ENCODE data around the gene FAAP20. TPM values are rescaled to one million over a fixed set of nuclear protein-coding genes. Genes with fewer than 3 reads are reported as not detected.

Gene FAAP20
- total RNA-seq, 2 experiments from 2014 or later: 69.7 to 74.4 TPM

DNA sequence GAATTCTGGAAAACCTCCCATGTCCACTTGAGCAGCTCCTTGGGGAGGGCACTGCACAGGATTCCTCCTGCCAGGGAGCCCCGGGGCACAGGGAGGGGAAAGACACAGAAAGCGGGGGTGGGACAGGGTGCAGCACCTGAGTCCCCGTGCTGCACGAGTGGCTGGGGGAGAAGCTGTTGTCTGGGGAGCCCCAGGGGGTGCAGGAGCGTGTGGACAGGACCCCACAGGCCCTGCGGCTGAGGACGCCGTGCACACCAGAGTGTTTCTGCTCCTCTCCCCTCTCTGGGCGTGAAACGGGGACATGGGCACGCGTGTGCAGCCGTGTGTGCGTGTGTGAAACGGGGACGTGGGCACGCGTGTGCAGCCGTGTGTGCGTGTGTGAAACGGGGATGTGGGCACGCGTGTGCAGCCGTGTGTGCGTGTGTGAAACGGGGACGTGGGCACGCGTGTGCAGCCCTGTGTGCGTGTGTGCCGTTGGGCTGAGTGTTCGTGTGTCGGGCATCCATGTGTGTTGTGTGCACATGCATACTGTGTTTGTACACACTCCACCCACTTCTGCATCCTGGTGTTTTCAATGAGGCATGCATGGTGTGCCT is 21.9 kb downstream of the FAAP20 start:
- H3K27me3 Mint-ChIP-seq (ENCODE audit: low read depth): no peaks in the 10 kb centered on the region
- H3K4me1 Mint-ChIP-seq (ENCODE audit: low read depth): no peaks in the 10 kb centered on the region
- H3K27ac Mint-ChIP-seq: no peak overlapping the region
- POLR2A ChIA-PET: no interaction called here
- DNase-seq (no peak), ATAC-seq (no peak)
- CTCF ChIA-PET: interaction anchor here (1.0 to 4.0 kb wide), 6 partner anchors 10 to 40 kb away, joined by 3 to 42 read pairs (median 18); partner anchors contain the start of gene FAAP20
- no peak overlapping the region for H3K4me3 Mint-ChIP-seq
- H3K36me3 Mint-ChIP-seq (ENCODE audit: low read depth): no peaks in the 10 kb centered on the region
- H3K9me3 Mint-ChIP-seq (ENCODE audit: insufficient read depth): no peaks in the 10 kb centered on the region

DNA sequence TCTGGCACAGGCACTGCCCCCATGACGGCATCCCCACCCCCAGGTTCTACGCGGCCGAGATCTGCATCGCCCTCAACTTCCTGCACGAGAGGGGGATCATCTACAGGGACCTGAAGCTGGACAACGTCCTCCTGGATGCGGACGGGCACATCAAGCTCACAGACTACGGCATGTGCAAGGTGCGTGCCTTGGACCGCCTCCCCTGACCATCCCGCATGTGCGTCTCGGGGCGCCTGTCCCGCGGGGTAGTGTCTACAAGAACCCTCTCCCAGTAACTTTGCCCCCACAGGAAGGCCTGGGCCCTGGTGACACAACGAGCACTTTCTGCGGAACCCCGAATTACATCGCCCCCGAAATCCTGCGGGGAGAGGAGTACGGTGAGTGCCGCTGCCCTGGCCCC is 22.6 kb downstream of the FAAP20 start:
- DNase-seq (no peak), ATAC-seq (no peak)
- no peak overlapping the region for H3K27ac Mint-ChIP-seq
- ChIA-PET CTCF (interaction anchor here (1.4 kb wide), 1 partner anchor 23 kb away, joined by 3 read pairs; the partner anchor contains the start of gene FAAP20), POLR2A (interaction anchor here (0.6 kb wide), 1 partner anchor 1584 kb away, joined by 3 read pairs; no protein-coding TSS in a partner anchor)
- no peaks in the 10 kb centered on the region for H3K27me3 Mint-ChIP-seq (ENCODE audit: low read depth)
- H3K36me3 Mint-ChIP-seq (ENCODE audit: low read depth): no peaks in the 10 kb centered on the region
- H3K9me3 Mint-ChIP-seq (ENCODE audit: insufficient read depth): no peaks in the 10 kb centered on the region
- H3K4me3 Mint-ChIP-seq: no peak overlapping the region
- H3K4me1 Mint-ChIP-seq (ENCODE audit: low read depth): no peaks in the 10 kb centered on the region

DNA sequence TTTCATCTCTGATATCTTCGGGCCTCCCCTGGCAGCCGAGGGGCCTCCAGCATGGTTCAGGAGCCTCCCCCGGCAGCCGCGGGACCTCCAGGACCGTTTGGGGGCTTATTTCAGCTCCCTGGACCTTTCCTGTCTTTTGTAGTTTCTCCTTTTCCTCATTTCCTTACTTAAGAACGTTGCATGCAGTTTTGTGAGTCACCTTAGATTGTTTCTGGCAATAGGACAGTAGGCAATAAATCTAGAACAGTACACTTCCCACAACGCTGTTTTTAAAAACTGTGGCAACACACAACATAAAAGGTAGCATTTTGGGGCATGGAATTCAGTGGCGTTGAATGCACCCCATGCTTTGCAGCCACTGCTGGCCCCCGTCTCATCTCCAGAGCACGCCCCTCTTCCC is 24.4 kb downstream of the FAAP20 start:
- POLR2A ChIA-PET: no interaction called here

DNA sequence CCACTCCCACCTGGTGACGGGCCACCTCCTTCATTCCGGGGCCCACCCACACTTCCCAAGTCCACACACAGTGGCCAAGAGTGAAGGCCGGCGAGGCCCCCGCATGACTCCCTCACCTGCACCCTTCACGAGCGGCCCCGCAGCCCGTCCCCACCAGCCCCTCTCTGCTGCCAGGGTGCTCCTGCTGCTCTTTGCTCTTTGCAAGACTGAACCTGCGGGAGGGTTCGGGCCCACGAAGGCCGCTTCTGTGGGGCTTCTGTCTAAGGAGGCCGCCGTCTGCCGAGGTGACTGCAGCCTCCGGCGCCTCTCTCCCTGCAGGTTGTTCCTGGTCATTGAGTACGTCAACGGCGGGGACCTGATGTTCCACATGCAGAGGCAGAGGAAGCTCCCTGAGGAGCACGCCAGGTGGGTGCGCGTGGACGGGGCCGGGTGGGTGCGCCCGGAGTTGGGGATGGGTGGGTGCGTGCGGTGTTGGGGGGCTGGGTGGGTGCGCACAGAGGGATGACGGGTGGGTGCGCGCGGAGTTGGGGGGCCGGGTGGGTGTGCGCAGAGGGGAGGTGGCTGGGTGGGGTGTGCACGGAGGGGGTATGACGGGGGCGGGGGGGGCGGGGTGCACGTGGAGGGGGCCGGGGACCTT is 25.3 kb downstream of the FAAP20 start:
- H3K36me3 Mint-ChIP-seq (ENCODE audit: low read depth): no peaks in the 10 kb centered on the region
- POLR2A ChIA-PET: no interaction called here
- H3K4me1 Mint-ChIP-seq (ENCODE audit: low read depth): no peaks in the 10 kb centered on the region
- no peak for DNase-seq
- no peaks in the 10 kb centered on the region for H3K9me3 Mint-ChIP-seq (ENCODE audit: insufficient read depth)
- no peaks in the 10 kb centered on the region for H3K27me3 Mint-ChIP-seq (ENCODE audit: low read depth)
- ATAC-seq: no peak
- no peak overlapping the region for H3K4me3 Mint-ChIP-seq
- CTCF ChIA-PET: no interaction called here
- no peak overlapping the region for H3K27ac Mint-ChIP-seq

More for the DNA sequence above, 24.4 kb downstream of the FAAP20 start:
- H3K27ac Mint-ChIP-seq: no peak overlapping the region
- H3K4me3 Mint-ChIP-seq: no peak overlapping the region
- ATAC-seq: no peak
- CTCF ChIA-PET: no interaction called here
- no peaks in the 10 kb centered on the region for H3K36me3 Mint-ChIP-seq (ENCODE audit: low read depth)
- H3K4me1 Mint-ChIP-seq (ENCODE audit: low read depth): no peaks in the 10 kb centered on the region
- H3K27me3 Mint-ChIP-seq (ENCODE audit: low read depth): no peaks in the 10 kb centered on the region
- H3K9me3 Mint-ChIP-seq (ENCODE audit: insufficient read depth): no peaks in the 10 kb centered on the region
- DNase-seq: no peak

DNA sequence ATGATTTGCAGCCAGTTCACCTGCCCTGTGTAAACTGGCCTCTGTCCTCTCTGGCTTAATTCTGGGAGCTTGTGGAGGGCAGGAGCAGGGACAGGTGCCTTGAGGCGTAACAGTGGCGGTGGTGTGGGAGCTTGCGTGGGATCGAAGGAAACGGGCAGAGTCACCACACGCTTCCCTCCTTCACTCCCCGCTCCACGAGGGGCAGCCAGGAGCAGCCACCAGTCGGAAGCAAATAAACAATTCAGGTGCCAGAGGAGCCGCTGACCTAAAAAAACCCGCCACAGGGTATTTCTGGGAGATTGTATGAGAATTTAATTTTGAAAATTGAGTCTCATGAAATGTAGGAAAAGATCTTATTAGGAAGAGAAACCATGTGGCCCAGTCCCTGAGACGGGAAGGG is 26.0 kb downstream of the FAAP20 start:
- Mint-ChIP-seq H3K27me3 (ENCODE audit: low read depth) (no peaks in the 10 kb centered on the region), H3K27ac (no peak overlapping the region), H3K4me3 (no peak overlapping the region), H3K9me3 (ENCODE audit: insufficient read depth) (no peaks in the 10 kb centered on the region), H3K36me3 (ENCODE audit: low read depth) (no peaks in the 10 kb centered on the region), H3K4me1 (ENCODE audit: low read depth) (no peaks in the 10 kb centered on the region)
- CTCF ChIA-PET: no interaction called here
- POLR2A ChIA-PET: no interaction called here
- DNase-seq (no peak), ATAC-seq (no peak)

DNA sequence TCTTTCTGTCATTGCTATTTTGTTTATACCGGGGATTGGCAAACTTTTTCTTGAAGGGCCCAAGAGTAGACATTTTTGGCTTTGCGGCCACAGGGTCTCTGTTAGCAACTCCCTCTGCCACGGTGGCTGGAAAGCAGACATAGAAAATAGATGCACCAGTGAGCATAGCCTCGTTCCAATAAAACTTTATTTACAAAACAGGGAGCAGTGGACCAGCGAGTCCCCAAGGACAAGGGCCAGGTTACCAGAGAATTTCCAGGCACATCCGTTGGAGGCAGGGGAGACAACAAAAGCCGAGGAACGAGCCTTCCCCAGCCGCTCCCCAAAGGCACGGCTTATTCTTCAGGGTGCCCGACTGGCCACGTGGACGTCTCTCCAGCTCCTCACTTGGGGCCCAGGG is 26.5 kb downstream of the FAAP20 start:
- Mint-ChIP-seq H3K9me3 (ENCODE audit: insufficient read depth) (no peaks in the 10 kb centered on the region), H3K27ac (no peak overlapping the region), H3K36me3 (ENCODE audit: low read depth) (no peaks in the 10 kb centered on the region), H3K27me3 (ENCODE audit: low read depth) (no peaks in the 10 kb centered on the region), H3K4me1 (ENCODE audit: low read depth) (peaks cover 3% of the 10 kb centered on the region), H3K4me3 (no peak overlapping the region)
- ATAC-seq (no peak), DNase-seq (no peak)
- ChIA-PET CTCF (no interaction called here), POLR2A (no interaction called here)

DNA sequence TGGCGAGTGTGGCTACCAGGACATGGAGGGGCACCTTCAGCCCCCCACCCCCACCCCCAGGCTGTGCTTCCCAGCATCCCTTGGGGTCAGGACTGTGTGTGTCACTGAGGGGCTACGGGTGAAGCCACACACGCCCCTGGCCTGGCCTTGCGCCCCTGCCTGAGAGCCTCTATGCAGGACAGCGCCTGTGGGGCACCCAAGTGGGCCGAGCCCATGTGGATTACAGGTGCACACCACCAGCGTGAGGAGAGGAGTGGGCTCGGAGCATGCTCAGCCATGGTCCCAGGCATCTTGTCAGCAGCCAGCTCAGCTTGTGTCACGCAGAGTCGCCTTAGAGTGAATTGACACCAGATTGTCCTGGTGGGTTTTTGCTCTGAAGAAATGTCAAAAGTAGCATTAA is 27.9 kb downstream of the FAAP20 start:
- Mint-ChIP-seq H3K36me3 (ENCODE audit: low read depth) (peaks cover 3% of the 10 kb centered on the region), H3K9me3 (ENCODE audit: insufficient read depth) (no peaks in the 10 kb centered on the region), H3K4me3 (no peak overlapping the region), H3K27me3 (ENCODE audit: low read depth) (no peaks in the 10 kb centered on the region), H3K27ac (no peak overlapping the region), H3K4me1 (ENCODE audit: low read depth) (peaks cover 9% of the 10 kb centered on the region)
- ATAC-seq (no peak), DNase-seq (no peak)
- CTCF ChIA-PET: no interaction called here
- POLR2A ChIA-PET: interaction anchor here (0.9 kb wide), 1 partner anchor 697 kb away, joined by 3 read pairs; no protein-coding TSS in a partner anchor

DNA sequence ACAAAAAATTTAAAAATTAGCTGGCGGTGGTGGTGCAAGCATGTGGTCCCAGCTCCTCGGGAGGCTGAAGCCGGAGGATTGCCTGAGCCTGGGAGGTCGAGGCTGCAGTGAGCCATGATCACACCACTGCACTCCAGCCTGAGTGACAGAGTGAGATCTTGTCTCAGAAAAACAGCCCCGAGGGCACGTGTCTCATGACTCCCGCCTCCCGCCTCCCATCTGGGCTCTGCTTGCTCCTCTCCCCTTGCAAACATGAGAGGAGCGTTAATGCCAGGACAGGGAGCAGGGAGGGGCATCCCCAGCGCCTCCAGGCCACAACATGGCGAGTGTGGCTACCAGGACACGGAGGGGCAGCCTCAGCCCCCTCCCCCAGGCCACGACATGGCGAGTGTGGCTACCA is 28.3 kb downstream of the FAAP20 start:
- ATAC-seq (no peak), DNase-seq (no peak)
- Mint-ChIP-seq H3K4me3 (no peak overlapping the region), H3K9me3 (ENCODE audit: insufficient read depth) (no peaks in the 10 kb centered on the region), H3K4me1 (ENCODE audit: low read depth) (peaks cover 9% of the 10 kb centered on the region), H3K36me3 (ENCODE audit: low read depth) (peaks cover 3% of the 10 kb centered on the region), H3K27me3 (ENCODE audit: low read depth) (no peaks in the 10 kb centered on the region), H3K27ac (no peak overlapping the region)
- ChIA-PET CTCF (no interaction called here), POLR2A (no interaction called here)

DNA sequence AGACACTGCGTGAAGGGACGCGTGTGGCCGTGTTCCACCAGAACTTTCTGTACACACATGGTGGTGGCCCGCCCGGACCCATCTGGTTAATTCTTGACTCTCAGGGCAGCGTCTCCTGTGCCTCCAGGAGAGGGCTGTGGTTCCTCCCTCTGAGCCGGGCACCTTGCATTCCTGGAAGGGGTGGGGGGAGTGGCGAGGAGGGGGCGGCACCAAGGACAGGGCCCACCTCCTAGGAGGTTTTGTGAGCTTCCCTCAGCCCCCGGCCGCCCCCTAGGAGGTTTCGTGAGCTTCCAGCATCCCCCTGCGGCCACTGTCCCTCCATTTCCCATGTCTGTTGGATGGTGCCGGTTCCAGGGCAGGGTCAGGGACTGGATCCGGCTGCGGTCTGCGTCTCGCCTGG is 28.9 kb downstream of the FAAP20 start:
- Mint-ChIP-seq H3K27me3 (ENCODE audit: low read depth) (no peaks in the 10 kb centered on the region), H3K9me3 (ENCODE audit: insufficient read depth) (no peaks in the 10 kb centered on the region), H3K4me3 (no peak overlapping the region), H3K36me3 (ENCODE audit: low read depth) (peaks cover 3% of the 10 kb centered on the region), H3K4me1 (ENCODE audit: low read depth) (peaks cover 9% of the 10 kb centered on the region), H3K27ac (no peak overlapping the region)
- no peak for ATAC-seq
- POLR2A ChIA-PET: no interaction called here
- DNase-seq: no peak
- CTCF ChIA-PET: no interaction called here

DNA sequence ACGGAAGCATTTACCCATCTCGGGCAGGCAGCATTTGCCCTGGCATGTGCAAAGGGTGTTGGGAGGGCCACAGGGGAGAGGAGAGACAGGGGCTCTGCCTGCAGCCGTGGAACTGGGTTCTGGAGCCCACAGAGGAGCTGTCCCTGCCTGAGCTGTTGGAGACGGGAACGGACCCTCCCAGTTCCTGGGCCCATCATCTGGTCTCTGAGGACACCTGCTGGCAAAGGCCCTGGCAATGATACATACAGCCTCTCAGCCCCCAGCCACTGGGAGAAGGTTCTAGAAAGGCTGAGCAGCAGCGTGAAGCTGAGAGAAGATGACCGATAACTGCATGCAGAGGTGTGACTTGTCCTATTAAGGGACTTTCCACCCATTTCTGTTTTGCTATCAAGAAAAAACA is 31.4 kb downstream of the FAAP20 start:
- peaks cover 9% of the 10 kb centered on the region for H3K4me1 Mint-ChIP-seq (ENCODE audit: low read depth)
- ATAC-seq (no peak), DNase-seq (peak; percentile 29)
- ChIA-PET POLR2A (no interaction called here), CTCF (interaction anchor here (0.8 to 3.1 kb wide), 6 partner anchors 10 to 52 kb away, joined by 3 to 17 read pairs (median 4); partner anchors contain the start of gene FAAP20)
- H3K4me3 Mint-ChIP-seq: no peak overlapping the region
- peaks cover 3% of the 10 kb centered on the region for H3K36me3 Mint-ChIP-seq (ENCODE audit: low read depth)
- peak overlapping the region; percentile 73 for H3K27ac Mint-ChIP-seq
- H3K9me3 Mint-ChIP-seq (ENCODE audit: insufficient read depth): no peaks in the 10 kb centered on the region
- no peaks in the 10 kb centered on the region for H3K27me3 Mint-ChIP-seq (ENCODE audit: low read depth)

DNA sequence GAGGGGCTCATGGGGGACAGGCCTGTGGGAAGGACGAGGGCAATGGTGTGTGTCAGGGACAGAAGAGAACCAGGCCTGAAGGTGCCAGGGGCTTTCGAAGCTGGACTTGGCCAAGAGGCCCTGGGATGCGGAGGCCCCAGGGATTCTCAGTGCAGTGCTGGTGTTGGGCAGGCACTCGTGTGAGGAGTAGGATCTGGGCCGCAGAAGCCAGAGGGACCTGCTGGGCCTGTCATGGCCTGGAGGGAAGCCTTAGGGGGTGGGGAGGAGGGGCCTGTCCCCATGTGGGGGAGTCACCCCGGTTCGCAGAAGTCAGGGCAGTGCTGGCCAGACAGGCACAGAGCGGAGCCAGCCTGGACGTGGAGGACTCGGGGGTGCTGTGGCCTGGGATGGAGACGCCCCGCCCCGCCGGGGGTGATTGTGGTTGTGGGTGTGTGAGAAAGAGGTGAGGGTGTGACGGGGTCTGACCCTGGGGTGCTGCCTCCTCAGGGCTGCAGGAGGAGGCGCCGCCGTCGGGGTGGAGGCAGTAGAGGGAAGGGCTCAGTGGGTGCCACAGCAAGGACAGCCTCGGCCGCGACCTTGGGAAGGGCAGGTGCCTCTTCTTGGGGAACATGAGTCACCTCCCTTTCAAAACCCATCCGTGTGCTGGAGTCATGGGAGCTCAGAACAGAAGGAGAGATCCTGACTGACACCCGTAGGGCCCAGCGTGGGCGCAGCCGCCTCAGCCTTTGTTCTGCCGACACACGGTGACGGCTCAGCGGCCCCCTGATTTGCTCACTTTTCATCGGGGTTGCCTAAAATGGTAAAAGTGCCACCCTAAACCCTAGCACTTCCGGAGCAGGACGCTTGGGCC is 33.9 kb downstream of the FAAP20 start:
- Mint-ChIP-seq H3K27ac (no peak overlapping the region), H3K36me3 (ENCODE audit: low read depth) (peaks cover 3% of the 10 kb centered on the region), H3K4me3 (no peak overlapping the region)

DNA sequence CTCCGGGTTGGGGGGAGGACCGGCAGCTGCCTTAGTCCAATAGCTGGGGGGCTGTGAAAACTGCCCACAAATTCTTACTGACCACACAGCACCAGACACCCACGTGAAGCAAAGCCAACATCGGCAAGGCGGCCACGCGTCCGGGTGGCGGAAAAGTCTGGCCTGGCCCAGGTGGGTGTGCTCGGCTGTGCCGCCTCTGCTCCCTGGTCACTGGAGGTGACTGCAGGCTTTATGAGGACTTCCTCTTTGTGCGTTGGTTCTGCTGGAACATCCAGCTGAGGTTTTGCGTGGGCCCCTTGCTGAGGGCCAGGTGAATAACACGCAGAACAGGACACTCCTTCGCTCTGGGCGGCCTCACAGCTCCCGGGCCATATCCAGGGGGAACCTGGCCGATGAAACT is 35.4 kb downstream of the FAAP20 start:
- peaks cover 9% of the 10 kb centered on the region for H3K36me3 Mint-ChIP-seq (ENCODE audit: low read depth)
- POLR2A ChIA-PET: no interaction called here
- CTCF ChIA-PET: interaction anchor here (1.7 kb wide), 1 partner anchor 15 kb away, joined by 5 read pairs; no protein-coding TSS in a partner anchor

More for the DNA sequence above, 33.9 kb downstream of the FAAP20 start:
- peaks cover 9% of the 10 kb centered on the region for H3K4me1 Mint-ChIP-seq (ENCODE audit: low read depth)
- CTCF ChIA-PET: no interaction called here
- POLR2A ChIA-PET: no interaction called here
- no peaks in the 10 kb centered on the region for H3K27me3 Mint-ChIP-seq (ENCODE audit: low read depth)
- ATAC-seq (no peak), DNase-seq (no peak)
- H3K9me3 Mint-ChIP-seq (ENCODE audit: insufficient read depth): no peaks in the 10 kb centered on the region

More for the DNA sequence above, 35.4 kb downstream of the FAAP20 start:
- Mint-ChIP-seq H3K27ac (no peak overlapping the region), H3K4me3 (no peak overlapping the region), H3K4me1 (ENCODE audit: low read depth) (peaks cover 9% of the 10 kb centered on the region), H3K27me3 (ENCODE audit: low read depth) (no peaks in the 10 kb centered on the region), H3K9me3 (ENCODE audit: insufficient read depth) (no peaks in the 10 kb centered on the region)
- DNase-seq: no peak
- no peak for ATAC-seq

Measured in activated CD8-positive, alpha-beta T cell treated with anti-CD3 and anti-CD28 coated beads, Interleukin-2, amount 10 ng/mL, durations not matched to agents 7 days and 5 days (primary cell).